ENCODE results near the gene LPCAT4.
A peak's percentile ranks its signal among the peaks of the same experiment; 100 is the strongest.

GRCh38 chr15:34367101-34368081 is at the start of gene LPCAT4:
- no peak for TF ChIP-seq EZH2 (IDR thresholded peaks at IDR 0.05; ENCODE audit: borderline replicate concordance, low read depth, low read length, severe bottlenecking)
- peak; percentile 91 for TF ChIP-seq CTCF (IDR thresholded peaks at IDR 0.05; ENCODE audit: borderline replicate concordance, extremely low read depth, low read length, poor library complexity, severe bottlenecking)
